SU-DHL-6 (cell line): ENCODE measurements around the gene HSF5.

Experiments used
- H2AFZ ChIP-seq: fragments of 200-600 bp; sonication (generic); 2 replicates; pipeline ENCODE4 v1.6.1; 2014; ENCODE audit warnings: low read depth, mild to moderate bottlenecking, moderate library complexity, mixed read lengths, antibody characterized with exemption, low read length; ENCODE audit not compliant: severe bottlenecking
- H3F3A ChIP-seq: fragments of 200-600 bp; shearing (Covaris generic); 2 replicates; pipeline ENCODE4 v1.6.0; 2016; ENCODE audit warnings: antibody characterized with exemption, mild to moderate bottlenecking; ENCODE audit not compliant: insufficient read depth
- H3K27ac ChIP-seq: fragments of 200-600 bp; sonication (generic); 2 replicates; pipeline ENCODE4 v1.5.1; 2016; ENCODE audit warnings: low read depth, mild to moderate bottlenecking, low read length, moderate library complexity, mixed read lengths
- H3K27me3 ChIP-seq: fragments of 200-600 bp; sonication (generic), shearing (Covaris generic); 2 replicates; pipeline ENCODE4 v1.6.0; 2014; ENCODE audit warnings: mild to moderate bottlenecking, low read length
- H3K36me3 ChIP-seq: fragments of 200-600 bp; sonication (generic); 2 replicates; pipeline ENCODE4 v1.6.1; 2014; ENCODE audit warnings: mild to moderate bottlenecking, low read length, mixed read lengths
- H3K4me2 ChIP-seq: fragments of 300-600, 200-600 bp; shearing (Covaris generic), sonication (generic); 2 replicates; pipeline ENCODE4 v1.6.0; 2014; ENCODE audit warnings: low read length, low read depth, mild to moderate bottlenecking; ENCODE audit not compliant: poor library complexity, severe bottlenecking
- H3K4me3 ChIP-seq: fragments of 200-600 bp; sonication (generic); 2 replicates; pipeline ENCODE4 v1.5.1; 2014; ENCODE audit warnings: antibody characterized with exemption, low read length, mild to moderate bottlenecking, mixed read lengths; ENCODE audit not compliant: insufficient read depth, poor library complexity, severe bottlenecking
- H3K79me2 ChIP-seq: fragments of 200-600 bp; sonication (generic); 2 replicates; pipeline ENCODE4 v1.6.1; 2014; ENCODE audit warnings: mild to moderate bottlenecking, low read length, moderate library complexity; ENCODE audit not compliant: insufficient read depth
- H3K9ac ChIP-seq: fragments of 200-600 bp; sonication (generic); 2 replicates; pipeline ENCODE4 v1.7.0; 2014; ENCODE audit warnings: mild to moderate bottlenecking, low read length
- H3K9me2 ChIP-seq: fragments of 200-600 bp; sonication (generic); replicated peaks from 2 replicates; pipeline ENCODE4 v1.6.1; 2014; ENCODE audit warnings: low read length; ENCODE audit not compliant: insufficient read depth
- H3K9me3 ChIP-seq: fragments of 200-600 bp; sonication (generic); 2 replicates; pipeline ENCODE4 v1.6.1; 2014; ENCODE audit warnings: low read length, mixed read lengths; ENCODE audit not compliant: insufficient read depth
- H4K20me1 ChIP-seq: fragments of 200-600 bp; sonication (generic); 2 replicates; pipeline ENCODE4 v1.6.1; 2014; ENCODE audit warnings: low read depth, mild to moderate bottlenecking, antibody characterized with exemption, low read length, moderate library complexity, mixed read lengths
- CTCF ChIP-seq: fragments of 200-600 bp; sonication (generic); IDR thresholded peaks from one replicate; pipeline ENCODE4 v1.5.1; 2017; ENCODE audit warnings: antibody characterized with exemption, mild to moderate bottlenecking, low read length, moderate library complexity; ENCODE audit not compliant: insufficient read depth, poor library complexity, severe bottlenecking
- EZH2phosphoT487 ChIP-seq: fragments of 200-600 bp; sonication (generic), shearing (Covaris generic); conservative IDR thresholded peaks from 2 replicates; pipeline ENCODE4 v1.6.1; 2018; ENCODE audit warnings: mild to moderate bottlenecking, antibody characterized with exemption, low read length, moderate library complexity, mixed read lengths

HSF5 gene

GRCh38 chr17:58373923-58374322, 114.3 kb downstream of the HSF5 start:
- TF ChIP-seq CTCF (no peak), EZH2phosphoT487 (no peak)
- H3K9ac ChIP-seq = no peak overlapping the region
- H4K20me1 ChIP-seq = no peaks in the 10 kb centered on the region
- H3K9me3 ChIP-seq = no peaks in the 10 kb centered on the region
- H3K27ac ChIP-seq = no peak overlapping the region
- H2AFZ ChIP-seq = no peak overlapping the region
- H3K36me3 ChIP-seq = no peaks in the 10 kb centered on the region
- no peak overlapping the region for H3K4me2 ChIP-seq
- no peak overlapping the region for H3K4me3 ChIP-seq
- H3F3A ChIP-seq = no peaks in the 10 kb centered on the region
- H3K79me2 ChIP-seq = no peaks in the 10 kb centered on the region
- H3K9me2 ChIP-seq = no peaks in the 10 kb centered on the region
- H3K27me3 ChIP-seq = no peaks in the 10 kb centered on the region

DNA sequence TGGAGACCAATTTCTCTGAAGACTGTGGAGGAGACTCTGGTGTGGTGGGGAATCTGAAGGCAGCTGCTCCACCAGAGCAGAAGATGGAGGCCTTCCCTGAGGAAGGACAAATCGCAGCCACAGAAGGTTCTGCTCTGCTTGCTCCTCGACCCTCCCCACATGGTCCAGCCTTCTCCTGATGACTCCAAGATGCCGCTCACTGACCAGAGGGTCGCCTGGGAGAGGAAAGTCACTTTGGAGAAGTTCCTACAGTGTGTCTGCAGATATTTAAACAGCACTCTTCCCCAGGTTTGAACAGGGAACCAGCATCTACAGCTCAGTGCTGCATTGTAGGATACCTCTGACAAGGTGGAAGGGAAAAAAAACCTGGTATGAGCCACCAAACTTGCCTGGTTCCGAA, 115.2 kb downstream of the HSF5 start:
- H3K27ac ChIP-seq = no peak overlapping the region
- H2AFZ ChIP-seq = no peak overlapping the region
- H3K4me3 ChIP-seq = no peak overlapping the region
- no peaks in the 10 kb centered on the region for H3K9me2 ChIP-seq
- H3K9ac ChIP-seq = no peak overlapping the region
- H3K27me3 ChIP-seq = no peaks in the 10 kb centered on the region
- no peaks in the 10 kb centered on the region for H3F3A ChIP-seq
- H3K79me2 ChIP-seq = no peaks in the 10 kb centered on the region
- TF ChIP-seq CTCF (no peak), EZH2phosphoT487 (no peak)
- H3K9me3 ChIP-seq = no peaks in the 10 kb centered on the region
- no peak overlapping the region for H3K4me2 ChIP-seq
- H3K36me3 ChIP-seq = no peaks in the 10 kb centered on the region
- no peaks in the 10 kb centered on the region for H4K20me1 ChIP-seq

DNA sequence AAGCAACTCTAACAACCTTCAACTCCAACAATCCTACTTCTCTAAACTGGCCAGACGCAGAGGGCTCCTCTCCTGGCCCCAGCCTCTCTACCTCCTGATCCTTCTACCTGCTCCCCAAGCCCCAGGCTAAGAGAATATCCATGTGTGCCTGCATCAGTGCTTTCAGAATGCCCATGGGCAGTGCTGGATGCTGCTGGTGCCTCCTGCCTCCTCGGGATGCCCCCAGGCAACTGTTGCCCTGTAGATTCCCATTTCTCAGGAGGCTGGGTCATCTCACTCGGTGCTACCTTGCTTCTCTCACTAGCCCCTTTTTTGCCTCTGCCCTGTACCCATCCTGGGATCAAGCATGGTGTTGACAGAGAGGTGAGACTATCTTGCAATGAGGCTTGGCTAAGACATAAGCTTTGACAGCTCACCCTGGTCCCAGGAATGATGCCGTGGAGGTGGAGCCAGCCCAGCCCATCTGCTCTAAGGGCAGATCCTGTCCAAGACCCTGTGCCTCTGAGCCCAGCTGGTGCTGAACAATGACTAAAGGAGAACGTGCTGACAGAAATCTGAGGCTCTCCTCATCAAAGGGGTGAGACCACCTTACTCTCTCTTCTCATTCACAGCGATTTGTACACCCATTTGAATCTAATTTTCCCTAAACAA, 116.8 kb downstream of the HSF5 start:
- H3K9me2 ChIP-seq = no peaks in the 10 kb centered on the region
- H3F3A ChIP-seq = no peaks in the 10 kb centered on the region
- no peak overlapping the region for H3K27ac ChIP-seq
- H4K20me1 ChIP-seq = no peaks in the 10 kb centered on the region
- H3K4me3 ChIP-seq = no peak overlapping the region
- no peak overlapping the region for H3K9ac ChIP-seq
- H2AFZ ChIP-seq = no peak overlapping the region
- H3K9me3 ChIP-seq = no peaks in the 10 kb centered on the region
- no peaks in the 10 kb centered on the region for H3K36me3 ChIP-seq
- H3K79me2 ChIP-seq = no peaks in the 10 kb centered on the region
- H3K4me2 ChIP-seq = no peak overlapping the region
- H3K27me3 ChIP-seq = no peaks in the 10 kb centered on the region
- TF ChIP-seq EZH2phosphoT487 = no peak
- TF ChIP-seq CTCF = no peak
